Stomach (tissue), 4 donors: ENCODE results near the gene SLC25A1.

Source experiments
- EP300 ChIP-seq: sonication (generic); formaldehyde crosslinking; IDR thresholded peaks from one replicate; pipeline ENCODE4 v1.6.1; 2017; ENCODE audit warnings: antibody characterized with exemption
- POLR2A ChIP-seq, 4 donors: fragments of 450-650 bp; IDR thresholded peaks; one replicate each; pipeline ENCODE4 v1.6.1; 2016; ENCODE audit warnings: antibody characterized with exemption in 4 of 4, control low read depth in 2 of 4, mild to moderate bottlenecking in 1 of 4, moderate library complexity in 1 of 4
- POLR2AphosphoS5 ChIP-seq, 3 donors: sonication (generic); formaldehyde crosslinking; IDR thresholded peaks; one replicate each; pipeline ENCODE4 v1.6.1; 2016; ENCODE audit warnings: antibody characterized with exemption in 3 of 3
- TF ChIP-seq, protein P1 (sequence below), 7 experiments: fragments of 450-650 bp in 4 of 7; fragments of 200-600 bp in 3 of 7; sonication (generic) in 3 of 7; IDR thresholded peaks; one replicate each; pipeline ENCODE4 v1.5.1; 2016 to 2019; ENCODE audit warnings: antibody characterized with exemption in 7 of 7, control low read depth in 2 of 7, mild to moderate bottlenecking in 1 of 7

DNA sequence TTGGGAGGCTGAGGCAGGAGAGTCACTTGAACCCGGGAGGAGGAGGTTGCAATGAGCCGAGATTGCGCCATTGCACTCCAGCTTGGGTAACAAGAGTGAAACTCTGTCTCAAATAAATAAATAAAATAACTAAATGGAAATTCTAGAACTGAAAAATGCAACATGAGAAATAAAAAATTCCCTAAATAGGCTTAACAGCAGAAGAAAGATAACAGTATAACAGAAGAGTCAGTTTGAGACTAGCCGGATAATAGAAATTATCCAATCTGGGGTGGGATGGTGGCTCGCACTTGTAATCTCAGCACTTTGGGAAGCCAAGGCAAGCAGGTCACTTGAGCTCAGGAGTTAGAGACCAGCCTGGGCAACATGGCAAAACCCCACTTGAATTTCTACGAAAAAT lies 14.1 kb downstream of the SLC25A1 start:
- TF ChIP-seq, protein P1, sequence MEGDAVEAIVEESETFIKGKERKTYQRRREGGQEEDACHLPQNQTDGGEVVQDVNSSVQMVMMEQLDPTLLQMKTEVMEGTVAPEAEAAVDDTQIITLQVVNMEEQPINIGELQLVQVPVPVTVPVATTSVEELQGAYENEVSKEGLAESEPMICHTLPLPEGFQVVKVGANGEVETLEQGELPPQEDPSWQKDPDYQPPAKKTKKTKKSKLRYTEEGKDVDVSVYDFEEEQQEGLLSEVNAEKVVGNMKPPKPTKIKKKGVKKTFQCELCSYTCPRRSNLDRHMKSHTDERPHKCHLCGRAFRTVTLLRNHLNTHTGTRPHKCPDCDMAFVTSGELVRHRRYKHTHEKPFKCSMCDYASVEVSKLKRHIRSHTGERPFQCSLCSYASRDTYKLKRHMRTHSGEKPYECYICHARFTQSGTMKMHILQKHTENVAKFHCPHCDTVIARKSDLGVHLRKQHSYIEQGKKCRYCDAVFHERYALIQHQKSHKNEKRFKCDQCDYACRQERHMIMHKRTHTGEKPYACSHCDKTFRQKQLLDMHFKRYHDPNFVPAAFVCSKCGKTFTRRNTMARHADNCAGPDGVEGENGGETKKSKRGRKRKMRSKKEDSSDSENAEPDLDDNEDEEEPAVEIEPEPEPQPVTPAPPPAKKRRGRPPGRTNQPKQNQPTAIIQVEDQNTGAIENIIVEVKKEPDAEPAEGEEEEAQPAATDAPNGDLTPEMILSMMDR (IDR thresholded peaks at IDR 0.05) = no peak
- TF ChIP-seq POLR2A (IDR thresholded peaks at IDR 0.05) (no peak), POLR2AphosphoS5 (IDR thresholded peaks at IDR 0.05) (no peak), EP300 (no peak)
